T-cell (primary cell): ENCODE results near the gene LSAMP. TPM values are rescaled to one million over a fixed set of nuclear protein-coding genes. Genes with fewer than 3 reads are reported as not detected.

Experiments
- ATAC-seq, 4 experiments: fragments of 200-7000 bp in 3 of 4; fragments of 150-1000 bp in 1 of 4; cut with Tn5 transposase; replicated peaks in 1 of 4; 1 replicate in 3 of 4; 2 replicates in 1 of 4; pipeline ENCODE4 v1.10.0; 2021; ENCODE audit warnings: moderate library complexity in 3 of 4, mild to moderate bottlenecking in 2 of 4, moderate number of reproducible peaks in 1 of 4
- CTCF ChIA-PET, 2 donors: fragments of 300-600 bp; sonication (Branson Sonifier 250); formaldehyde crosslinking; loops; one replicate each; lab custom pipeline; 2022; ENCODE audit warnings: antibody characterized with exemption in 2 of 2; lab: Charles Lee
- POLR2A ChIA-PET, 2 donors: fragments of 300-600 bp; sonication (Branson Sonifier 250); formaldehyde crosslinking; loops; one replicate each; lab custom pipeline; 2022; ENCODE audit warnings: antibody characterized with exemption in 2 of 2; lab: Charles Lee
- DNase-seq, 35 experiments: peaks; one replicate each; pipeline versions ENCODE4 v3.0.0 to v3.0.0-alpha.2; 2013 to 2023
- H3K27ac ChIP-seq: one replicate; pipeline ENCODE4 v1.5.1; 2013; ENCODE audit warnings: low read length
- H3K27me3 ChIP-seq, 2 experiments: replicated peaks in 1 of 2; 1 replicate in 1 of 2; 2 replicates in 1 of 2; pipeline versions ENCODE4 v1.6.1 to v1.7.0; 2013; ENCODE audit warnings: low read length in 1 of 2, mixed read lengths in 1 of 2; ENCODE audit not compliant: control insufficient read depth in 2 of 2, insufficient read depth in 2 of 2; ENCODE audit errors: extremely low read depth in 1 of 2
- H3K36me3 ChIP-seq, 2 donors: 1 replicate in 1 of 2; 2 replicates in 1 of 2; pipeline versions ENCODE4 v1.6.1 to v1.7.0; 2013; ENCODE audit warnings: low read length in 1 of 2; ENCODE audit not compliant: control insufficient read depth in 2 of 2, insufficient read depth in 1 of 2; ENCODE audit errors: extremely low read depth in 1 of 2
- H3K4me1 ChIP-seq, 2 experiments: 1 replicate in 1 of 2; 2 replicates in 1 of 2; pipeline versions ENCODE4 v1.6.1 to v1.7.0; 2013; ENCODE audit warnings: low read length in 2 of 2, mixed read lengths in 1 of 2; ENCODE audit not compliant: insufficient read depth in 2 of 2, control insufficient read depth in 1 of 2; ENCODE audit errors: extremely low read depth in 1 of 2
- H3K4me3 ChIP-seq, 2 donors: 1 replicate in 1 of 2; 2 replicates in 1 of 2; pipeline versions ENCODE4 v1.5.1 to v1.7.0; 2013; ENCODE audit warnings: mild to moderate bottlenecking in 2 of 2, low read length in 1 of 2, moderate library complexity in 1 of 2; ENCODE audit not compliant: control insufficient read depth in 1 of 2; ENCODE audit errors: extremely low read depth in 1 of 2
- H3K9me3 ChIP-seq: 2 replicates; pipeline ENCODE4 v1.7.0; 2013
- H3K27ac Mint-ChIP-seq, 2 donors: one replicate each; pipeline ENCODE4 v1.8.0; 2020 to 2021; ENCODE audit warnings: mild to moderate bottlenecking in 2 of 2, mixed read lengths in 2 of 2
- H3K27me3 Mint-ChIP-seq, 2 donors: one replicate each; pipeline ENCODE4 v1.8.0; 2021 to 2022; ENCODE audit warnings: mixed read lengths in 2 of 2
- H3K36me3 Mint-ChIP-seq: one replicate; pipeline ENCODE4 v1.8.0; 2021; ENCODE audit warnings: mixed read lengths
- H3K4me1 Mint-ChIP-seq, 3 donors: one replicate each; pipeline ENCODE4 v1.8.0; 2020 to 2022; ENCODE audit warnings: mixed read lengths in 3 of 3, mild to moderate bottlenecking in 1 of 3
- H3K4me3 Mint-ChIP-seq, 3 donors: one replicate each; pipeline ENCODE4 v1.8.0; 2020 to 2022; ENCODE audit warnings: mild to moderate bottlenecking in 3 of 3, mixed read lengths in 3 of 3, moderate library complexity in 3 of 3
- H3K9me3 Mint-ChIP-seq, 3 donors: one replicate each; pipeline ENCODE4 v1.8.0; 2020 to 2022; ENCODE audit warnings: mixed read lengths in 3 of 3
- WGBS: methylation state at CpG from one replicate; pipeline ENCODE4 v1.1.5; 2013; ENCODE audit warnings: missing lambda C conversion rate; ENCODE audit not compliant: insufficient coverage; 5-methylcytosine and 5-hydroxymethylcytosine counted together
- total RNA-seq, 35 experiments: library from RNA in 6 of 35; stranded (reverse) in 6 of 35; fragments of 120-200 nt in 1 of 35; gene quantifications; one replicate each; pipeline versions ENCODE4 v1.2.1 to v1.2.4 and lab custom pipeline; 2013 to 2026

Gene LSAMP
- total RNA-seq, 5 donors from 2014 or later (not counting 1 experiment from before 2014, with no cell fraction given): 0.03 to 0.28 (median 0.06) TPM; not detected in 2

DNA sequence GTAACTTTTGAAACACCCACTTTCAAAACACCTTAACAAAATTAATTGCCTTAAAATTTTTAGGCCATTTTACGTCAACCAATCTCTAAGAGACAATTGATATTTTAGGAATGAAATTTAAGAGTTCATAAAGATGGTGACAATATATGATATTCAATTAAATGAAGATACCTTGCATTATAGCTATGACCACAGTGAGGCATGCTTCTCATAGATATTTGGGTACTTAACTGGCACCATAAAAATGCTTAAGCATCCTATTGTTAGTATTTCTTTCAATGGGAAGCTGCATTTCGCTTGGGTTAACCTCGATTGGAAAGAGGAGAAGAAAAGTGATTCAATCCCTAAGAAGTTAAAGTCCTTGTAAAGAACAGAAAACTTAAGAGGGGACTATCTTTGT lies 613.0 kb downstream of the LSAMP start:
- CTCF ChIA-PET: interaction anchor here in 1 of 2 donors (1.2 kb wide), 1 partner anchor 10 kb away, joined by 4 read pairs; no protein-coding TSS in a partner anchor
- Histone ChIP-seq H3K27ac (no peak overlapping the region), H3K27me3 (no peaks in the 10 kb centered on the region), H3K36me3 (no peaks in the 10 kb centered on the region), H3K4me3 (no peak overlapping the region), H3K9me3 (no peaks in the 10 kb centered on the region), H3K4me1 (no peaks in the 10 kb centered on the region)
- Mint-ChIP-seq H3K9me3 (no peaks in the 10 kb centered on the region), H3K27me3 (peaks cover 8 to 19% of the 10 kb centered on the region in 2 donors), H3K27ac (no peak overlapping the region), H3K4me1 (no peaks in the 10 kb centered on the region), H3K36me3 (no peaks in the 10 kb centered on the region), H3K4me3 (no peak overlapping the region)
- POLR2A ChIA-PET: no interaction called here
- no CpG with 5 or more reads among the region's 3 CpGs for WGBS
- no peak for ATAC-seq
- DNase-seq: no peak

DNA sequence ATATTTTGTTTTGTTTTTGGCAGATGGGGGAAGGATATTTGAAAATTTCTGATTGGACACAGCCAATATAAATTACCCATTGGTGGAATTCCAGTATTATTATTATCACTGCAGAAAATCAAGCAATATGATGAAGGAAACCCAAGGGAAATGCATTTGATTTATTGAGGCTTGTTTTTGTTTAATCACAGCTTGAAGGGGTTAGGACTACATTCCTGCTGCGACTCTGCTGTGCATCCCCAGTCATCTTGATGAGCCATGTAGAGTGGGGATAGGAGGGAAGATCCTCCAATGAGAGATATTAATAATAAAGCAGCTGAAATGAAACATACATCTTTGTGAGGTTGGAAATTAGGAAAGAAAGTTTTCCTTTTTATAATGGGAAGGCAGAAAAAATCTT lies 613.4 kb downstream of the LSAMP start:
- ChIA-PET CTCF (interaction anchor here (0.7 to 1.2 kb wide), 2 partner anchors 10 to 17 kb away, joined by 4 read pairs; no protein-coding TSS in a partner anchor), POLR2A (no interaction called here)
- Mint-ChIP-seq H3K4me1 (no peaks in the 10 kb centered on the region), H3K36me3 (no peaks in the 10 kb centered on the region), H3K27ac (no peak overlapping the region), H3K9me3 (no peaks in the 10 kb centered on the region), H3K27me3 (peaks cover 12 to 19% of the 10 kb centered on the region in 2 donors), H3K4me3 (no peak overlapping the region)
- DNase-seq (no peak), ATAC-seq (no peak)
- H3K4me1 ChIP-seq: no peaks in the 10 kb centered on the region
- H3K27me3 ChIP-seq: no peaks in the 10 kb centered on the region
- no CpG with 5 or more reads among the region's 1 CpG for WGBS
- no peaks in the 10 kb centered on the region for H3K9me3 ChIP-seq
- no peak overlapping the region for H3K27ac ChIP-seq
- no peaks in the 10 kb centered on the region for H3K36me3 ChIP-seq
- H3K4me3 ChIP-seq: no peak overlapping the region

DNA sequence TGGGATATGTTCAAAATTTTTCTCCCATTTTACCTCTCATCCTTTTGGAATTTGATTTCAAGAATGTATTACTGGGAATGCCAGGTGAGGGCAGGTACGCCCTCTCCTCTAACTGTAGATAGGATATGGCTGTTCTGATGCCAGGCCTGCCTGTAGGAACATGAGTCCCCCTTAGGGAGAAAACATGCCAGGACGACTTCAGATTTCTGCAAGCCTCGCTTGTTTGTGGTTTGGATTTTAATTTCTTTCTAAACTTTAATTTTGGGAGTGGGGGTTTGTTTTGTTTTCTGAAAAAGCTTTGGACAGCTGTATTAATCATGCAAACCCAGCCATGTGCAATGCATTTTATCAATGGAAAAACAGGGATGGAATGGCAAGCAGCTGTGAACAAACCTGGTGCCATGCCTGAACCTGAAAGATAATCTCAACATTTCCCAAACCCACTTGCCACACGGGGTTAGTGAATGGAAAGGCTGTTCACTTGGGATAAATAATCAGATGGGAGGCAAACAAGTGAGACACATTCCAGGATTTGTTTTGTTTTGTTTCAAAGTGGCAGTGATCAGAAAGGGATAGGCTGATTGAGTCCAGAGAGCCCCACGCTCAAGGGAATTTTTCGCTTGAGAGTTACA lies 614.4 kb downstream of the LSAMP start:
- POLR2A ChIA-PET: no interaction called here
- no peaks in the 10 kb centered on the region for H3K4me1 Mint-ChIP-seq
- H3K9me3 Mint-ChIP-seq: no peaks in the 10 kb centered on the region
- 96% methylated on average over 3 of the region's 6 CpGs for WGBS
- DNase-seq (no peak), ATAC-seq (no peak)
- no peak overlapping the region for H3K27ac Mint-ChIP-seq
- Histone ChIP-seq H3K4me1 (no peaks in the 10 kb centered on the region), H3K27me3 (no peaks in the 10 kb centered on the region), H3K4me3 (no peak overlapping the region), H3K9me3 (no peaks in the 10 kb centered on the region), H3K27ac (no peak overlapping the region), H3K36me3 (no peaks in the 10 kb centered on the region)
- peaks cover 17 to 25% of the 10 kb centered on the region in 2 donors for H3K27me3 Mint-ChIP-seq
- no peak overlapping the region for H3K4me3 Mint-ChIP-seq
- CTCF ChIA-PET: interaction anchor here (0.6 to 1.5 kb wide), 2 partner anchors 9 to 56 kb away, joined by 3 to 4 read pairs; no protein-coding TSS in a partner anchor
- no peaks in the 10 kb centered on the region for H3K36me3 Mint-ChIP-seq

DNA sequence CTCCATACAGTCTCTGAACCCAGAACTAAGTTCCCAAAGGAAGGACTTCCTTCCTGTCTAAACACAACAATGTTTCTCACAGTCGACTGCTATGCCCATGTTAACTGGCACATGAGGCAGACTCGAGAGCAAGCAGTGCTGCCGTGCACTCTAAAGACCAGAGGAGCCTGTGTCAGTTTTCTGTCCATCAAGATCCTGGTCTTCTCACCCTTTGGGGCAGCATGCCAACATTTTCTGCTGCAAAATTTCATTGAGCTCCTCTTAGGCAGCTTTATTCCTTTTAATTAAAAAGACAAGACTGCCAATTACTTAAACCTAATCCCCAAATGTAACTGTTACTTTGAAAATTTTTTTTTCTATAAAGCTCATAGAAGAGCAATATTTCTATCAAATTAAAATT lies 616.9 kb downstream of the LSAMP start:
- POLR2A ChIA-PET: no interaction called here
- no peaks in the 10 kb centered on the region for H3K36me3 ChIP-seq
- Mint-ChIP-seq H3K27ac (no peak overlapping the region), H3K4me1 (no peaks in the 10 kb centered on the region), H3K36me3 (no peaks in the 10 kb centered on the region), H3K9me3 (no peaks in the 10 kb centered on the region), H3K4me3 (no peak overlapping the region), H3K27me3 (peaks cover 17 to 25% of the 10 kb centered on the region in 2 donors)
- no peaks in the 10 kb centered on the region for H3K27me3 ChIP-seq
- CTCF ChIA-PET: interaction anchor here (0.7 to 1.9 kb wide), 4 partner anchors 8 to 16 kb away, joined by 3 to 5 read pairs (median 4); no protein-coding TSS in a partner anchor
- H3K9me3 ChIP-seq: no peaks in the 10 kb centered on the region
- no peak for DNase-seq
- WGBS: 8% methylated on average over 3 of the region's 3 CpGs
- no peak for ATAC-seq
- H3K4me3 ChIP-seq: no peak overlapping the region
- no peak overlapping the region for H3K27ac ChIP-seq
- H3K4me1 ChIP-seq: no peaks in the 10 kb centered on the region

DNA sequence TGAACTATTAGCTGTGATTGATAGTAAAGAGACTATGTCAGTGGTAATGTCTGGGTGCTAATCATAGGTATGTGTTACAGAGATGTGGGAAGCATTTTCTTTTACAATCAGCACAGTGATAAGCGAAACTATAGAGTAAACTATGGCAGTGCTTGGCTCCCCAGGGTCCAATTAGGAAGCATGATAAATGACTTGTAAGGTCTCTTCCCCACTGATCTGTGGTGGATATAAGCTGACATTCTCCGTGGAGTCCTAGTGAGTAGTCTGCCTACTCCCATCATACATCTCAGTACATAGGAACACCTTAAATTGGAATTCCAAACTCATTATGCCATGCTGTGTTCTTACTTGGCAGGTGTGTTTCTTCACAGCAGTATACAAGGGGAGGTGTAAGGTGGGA lies 617.8 kb downstream of the LSAMP start:
- Mint-ChIP-seq H3K27me3 (peaks cover 17 to 25% of the 10 kb centered on the region in 2 donors), H3K4me1 (no peaks in the 10 kb centered on the region), H3K36me3 (no peaks in the 10 kb centered on the region), H3K27ac (no peak overlapping the region), H3K4me3 (no peak overlapping the region), H3K9me3 (no peaks in the 10 kb centered on the region)
- ATAC-seq (no peak), DNase-seq (no peak)
- Histone ChIP-seq H3K27me3 (no peaks in the 10 kb centered on the region), H3K4me3 (no peak overlapping the region), H3K27ac (no peak overlapping the region), H3K9me3 (no peaks in the 10 kb centered on the region), H3K4me1 (no peaks in the 10 kb centered on the region), H3K36me3 (no peaks in the 10 kb centered on the region)
- ChIA-PET POLR2A (interaction anchor here in 1 of 2 donors (0.7 kb wide), 1 partner anchor 116 kb away, joined by 9 read pairs; no protein-coding TSS in a partner anchor), CTCF (interaction anchor here (0.7 to 1.9 kb wide), 3 partner anchors 15 to 871 kb away, joined by 4 to 5 read pairs (median 4); no protein-coding TSS in a partner anchor)
- WGBS: no CpG with 5 or more reads among the region's 2 CpGs

DNA sequence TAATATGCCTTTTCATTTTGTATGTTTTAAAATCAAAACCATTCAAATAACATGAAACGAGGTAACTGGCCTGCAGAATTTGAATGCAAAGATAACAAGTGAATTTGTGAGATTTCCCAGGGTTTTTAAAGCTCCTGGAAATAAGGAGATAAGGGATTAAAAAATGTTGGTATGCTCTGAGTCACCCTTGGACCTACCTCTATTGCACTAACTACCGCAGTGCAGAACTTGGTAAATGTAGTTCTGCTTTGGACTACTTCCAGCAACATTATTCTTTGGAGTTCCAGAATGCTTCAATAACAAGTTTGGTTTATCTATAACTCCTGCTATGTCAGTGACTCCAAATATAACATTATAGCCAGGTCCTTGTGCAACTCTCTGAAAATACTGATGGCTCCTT lies 620.2 kb downstream of the LSAMP start:
- Histone ChIP-seq H3K9me3 (no peaks in the 10 kb centered on the region), H3K4me3 (no peak overlapping the region), H3K36me3 (no peaks in the 10 kb centered on the region), H3K4me1 (no peaks in the 10 kb centered on the region), H3K27me3 (no peaks in the 10 kb centered on the region), H3K27ac (no peak overlapping the region)
- Mint-ChIP-seq H3K27ac (no peak overlapping the region), H3K27me3 (peaks cover 9 to 18% of the 10 kb centered on the region in 2 donors), H3K9me3 (no peaks in the 10 kb centered on the region), H3K4me3 (no peak overlapping the region), H3K36me3 (no peaks in the 10 kb centered on the region), H3K4me1 (no peaks in the 10 kb centered on the region)
- ATAC-seq (no peak), DNase-seq (no peak)
- POLR2A ChIA-PET: interaction anchor here in 1 of 2 donors (0.5 to 0.6 kb wide), 2 partner anchors 51 to 913 kb away, joined by 3 to 5 read pairs; no protein-coding TSS in a partner anchor
- 100% methylated on average over 1 of the region's 2 CpGs for WGBS
- CTCF ChIA-PET: interaction anchor here in 1 of 2 donors (0.7 to 0.9 kb wide), 3 partner anchors 10 to 78 kb away, joined by 3 to 4 read pairs (median 3); no protein-coding TSS in a partner anchor
